RWPE1 (cell line): ENCODE measurements around the gene SPIN2B.
"Not testable (repeated sequence)": the region's sequence is repeated elsewhere in the genome, so short reads cannot be mapped to it uniquely, and the experiment has no call there.

ENCODE experiments used
- CTCF ChIA-PET: fragments of 350-600 bp; sonication (Branson Sonifier 250); formaldehyde crosslinking; extraction: SDS; loops from one replicate; lab custom pipeline; 2021; lab: Yijun Ruan, JAX
- POLR2A ChIA-PET: fragments of 400-600 bp; formaldehyde crosslinking; extraction: SDS; loops from one replicate; lab custom pipeline; 2020; ENCODE audit warnings: antibody characterized with exemption; ENCODE audit not compliant: low non-redundant PET; lab: Yijun Ruan, JAX
- DNase-seq: peaks from one replicate; pipeline ENCODE4 v3.0.0; 2012; ENCODE audit warnings: low spot score
- H3K27ac ChIP-seq: fragments of 450-650 bp; 2 replicates; pipeline ENCODE4 v1.5.1; 2017
- CTCF ChIP-seq: fragments of 450-650 bp; conservative IDR thresholded peaks from 2 replicates; pipeline ENCODE4 v1.5.1; 2017; ENCODE audit warnings: low read depth, mild to moderate bottlenecking

Gene SPIN2B

GRCh38 chrX:57135287-57135686, 13.9 kb upstream of the SPIN2B start:
- ChIA-PET CTCF (no interaction called here), POLR2A (no interaction called here)
- DNase-seq = no peak
- TF ChIP-seq CTCF = no peak
- H3K27ac ChIP-seq = no peak overlapping the region

- no peak for DNase-seq
- TF ChIP-seq CTCF = no peak
- ChIA-PET POLR2A (no interaction called here), CTCF (interaction anchor here (0.7 kb wide), 1 partner anchor 29 kb away, joined by 3 read pairs; no protein-coding TSS in a partner anchor)
- no peak overlapping the region for H3K27ac ChIP-seq
These were observed 13.4 kb upstream of the SPIN2B start for GRCh38 chrX:57134702-57135101.

GRCh38 chrX:57133706-57134105, 12.4 kb upstream of the SPIN2B start:
- H3K27ac ChIP-seq = no peak overlapping the region
- no peak for TF ChIP-seq CTCF
- no peak for DNase-seq
- CTCF ChIA-PET = interaction anchor here (0.7 kb wide), 2 partner anchors 28 to 244 kb away, joined by 3 read pairs; no protein-coding TSS in a partner anchor
- POLR2A ChIA-PET = no interaction called here

- H3K27ac ChIP-seq, DNase-seq, POLR2A ChIA-PET: not testable (repeated sequence)
- CTCF ChIA-PET = interaction anchor here (0.7 kb wide), 1 partner anchor 245 kb away, joined by 3 read pairs; no protein-coding TSS in a partner anchor
These were observed 11.9 kb upstream of the SPIN2B start for GRCh38 chrX:57133284-57133683.

- CTCF ChIA-PET = no interaction called here
These were observed 10.7 kb upstream of the SPIN2B start for GRCh38 chrX:57132046-57132445.

GRCh38 chrX:57121816-57122215, 468 bp upstream of the SPIN2B start:
- TF ChIP-seq CTCF = no peak
- POLR2A ChIA-PET = no interaction called here
- peak overlapping the region; percentile 76 for H3K27ac ChIP-seq
- CTCF ChIA-PET = no interaction called here
- no peak for DNase-seq

More at GRCh38 chrX:57132046-57132445, 10.7 kb upstream of the SPIN2B start:
- no peak for TF ChIP-seq CTCF
- POLR2A ChIA-PET = no interaction called here
- no peak for DNase-seq
- H3K27ac ChIP-seq = no peak overlapping the region

GRCh38 chrX:57120619-57121161, 658 bp downstream of the SPIN2B start:
- H3K27ac ChIP-seq = peak overlapping the region; percentile 76
- CTCF ChIA-PET, POLR2A ChIA-PET, DNase-seq: not testable (repeated sequence)

GRCh38 chrX:57119416-57119815, 1.9 kb downstream of the SPIN2B start:
- DNase-seq = no peak
- TF ChIP-seq CTCF = no peak
- POLR2A ChIA-PET = no interaction called here
- no peak overlapping the region for H3K27ac ChIP-seq
- CTCF ChIA-PET = no interaction called here

- H3K27ac ChIP-seq, CTCF ChIA-PET, POLR2A ChIA-PET, DNase-seq: not testable (repeated sequence)
These were observed 3.8 kb downstream of the SPIN2B start for GRCh38 chrX:57117566-57117965.
